ENCODE results near the gene DNAJC6. TPM values are rescaled to one million over a fixed set of nuclear protein-coding genes. Genes with fewer than 3 reads are reported as not detected.

DNAJC6 gene
- total and polyA plus RNA-seq, 2 experiments from 2014 or later = 2.5 to 2.8 TPM

GRCh38 chr1:65420590-65421350 lies 111.4 kb downstream of the DNAJC6 start, which contains the start of the genes LEPR and LEPROT:
Gene LEPR, plus strand, starts transcription at chr1:65420668. Its CDS starts 144,898 bp downstream, at chr1:65565566.
Gene LEPROT, plus strand, starts transcription at chr1:65420668. Its CDS starts 57 bp downstream, at chr1:65420725.
- H3F3A ChIP-seq (ENCODE audit: insufficient read depth) = peaks cover 61% of the 10 kb centered on the region
- H3K9ac ChIP-seq = peak within 1 kb of the TSS; percentile 91
- H2AFZ ChIP-seq = peak within 1 kb of the TSS; percentile 99
- 1 to 3% methylated on average over 39 to 58 of the region's 60 CpGs for WGBS, 2 experiments (ENCODE audit: low coverage in 1 of 2, low lambda C conversion rate in 2 of 2, missing lambda C conversion rate in 2 of 2)
- no peak for TF ChIP-seq EZH2phosphoT487 (IDR thresholded peaks at IDR 0.05; ENCODE audit: insufficient read depth, low read depth)
- no peak for TF ChIP-seq EZH2 (IDR thresholded peaks at IDR 0.05; ENCODE audit: insufficient read depth, poor library complexity, severe bottlenecking)
- peak within 1 kb of the TSS; percentile 87 for H3K27ac ChIP-seq
- in situ Hi-C loops (cut with MboI) = no loop called here
- peak; percentile 65 for DNase-seq
- H3K36me3 ChIP-seq (ENCODE audit: low read depth) = 0 out of 2 replicates have a peak, but pooled peaks cover 3% of the 10 kb centered on the region
- peak within 1 kb of the TSS; percentile 89 for H3K4me3 ChIP-seq
- no peaks in the 10 kb centered on the region for H3K9me3 ChIP-seq (ENCODE audit: low read depth)
- H3K79me2 ChIP-seq (ENCODE audit: insufficient read depth) = peaks cover 34% of the 10 kb centered on the region
- H3K27me3 ChIP-seq (replicated peaks; ENCODE audit: insufficient read depth) = no peaks in the 10 kb centered on the region
- H4K20me1 ChIP-seq (ENCODE audit: insufficient read depth) = no peaks in the 10 kb centered on the region
- H3K4me1 ChIP-seq (ENCODE audit: insufficient read depth) = peaks cover 41% of the 10 kb centered on the region
- H3K9me2 ChIP-seq (ENCODE audit: insufficient read depth) = no peaks in the 10 kb centered on the region
- peak within 1 kb of the TSS; percentile 92 for H3K4me2 ChIP-seq (ENCODE audit: unreplicated experiment)

- peaks cover 40% of the 10 kb centered on the region for H3K79me2 ChIP-seq (ENCODE audit: insufficient read depth)
- 0 to 1% methylated on average over 13 of the region's 13 CpGs for WGBS, 2 experiments (ENCODE audit: low coverage in 1 of 2, low lambda C conversion rate in 2 of 2, missing lambda C conversion rate in 2 of 2)
Measured at GRCh38 chr1:65421351-65422025, 112.1 kb downstream of the DNAJC6 start.

GRCh38 chr1:65422241-65423203 lies 113.2 kb downstream of the DNAJC6 start:
- no peaks in the 10 kb centered on the region for H4K20me1 ChIP-seq (ENCODE audit: insufficient read depth)
- peak overlapping the region; percentile 89 for H3K4me3 ChIP-seq
- H2AFZ ChIP-seq = no peak overlapping the region
- H3K9ac ChIP-seq = peak overlapping the region; percentile 91
- DNase-seq = peak; percentile 59
- no peaks in the 10 kb centered on the region for H3K9me2 ChIP-seq (ENCODE audit: insufficient read depth)
- H3K9me3 ChIP-seq (ENCODE audit: low read depth) = no peaks in the 10 kb centered on the region
- WGBS, 2 experiments (ENCODE audit: low coverage in 1 of 2, low lambda C conversion rate in 2 of 2, missing lambda C conversion rate in 2 of 2) = 84 to 87% methylated on average over 12 of the region's 12 CpGs
- peaks cover 74% of the 10 kb centered on the region for H3F3A ChIP-seq (ENCODE audit: insufficient read depth)
- H3K4me2 ChIP-seq (ENCODE audit: unreplicated experiment) = peak overlapping the region; percentile 92
- H3K36me3 ChIP-seq (ENCODE audit: low read depth) = peaks cover 12% of the 10 kb centered on the region; the same call in 1 of the 2 replicates
- H3K79me2 ChIP-seq (ENCODE audit: insufficient read depth) = peaks cover 50% of the 10 kb centered on the region
- in situ Hi-C loops (cut with MboI) = no loop called here
- H3K4me1 ChIP-seq (ENCODE audit: insufficient read depth) = peaks cover 49% of the 10 kb centered on the region
- H3K27ac ChIP-seq = peak overlapping the region; percentile 87
- TF ChIP-seq EZH2 (IDR thresholded peaks at IDR 0.05; ENCODE audit: insufficient read depth, poor library complexity, severe bottlenecking) = no peak
- TF ChIP-seq EZH2phosphoT487 (IDR thresholded peaks at IDR 0.05; ENCODE audit: insufficient read depth, low read depth) = no peak
- H3K27me3 ChIP-seq (replicated peaks; ENCODE audit: insufficient read depth) = no peaks in the 10 kb centered on the region

More at GRCh38 chr1:65421351-65422025, 112.1 kb downstream of the DNAJC6 start:
- no peak for DNase-seq
- Histone ChIP-seq H3K9me2 (ENCODE audit: insufficient read depth) (no peaks in the 10 kb centered on the region), H3K36me3 (ENCODE audit: low read depth) (peaks cover 7% of the 10 kb centered on the region; the same call in 1 of the 2 replicates), H3K27me3 (replicated peaks; ENCODE audit: insufficient read depth) (no peaks in the 10 kb centered on the region), H3F3A (ENCODE audit: insufficient read depth) (peaks cover 68% of the 10 kb centered on the region), H3K9me3 (ENCODE audit: low read depth) (no peaks in the 10 kb centered on the region), H3K4me3 (peak overlapping the region; percentile 89), H3K4me2 (ENCODE audit: unreplicated experiment) (peak overlapping the region; percentile 92), H3K9ac (peak overlapping the region; percentile 91), H4K20me1 (ENCODE audit: insufficient read depth) (no peaks in the 10 kb centered on the region), H2AFZ (peak overlapping the region; percentile 48), H3K27ac (peak overlapping the region; percentile 87), H3K4me1 (ENCODE audit: insufficient read depth) (peaks cover 48% of the 10 kb centered on the region)
- in situ Hi-C loops (cut with MboI) = no loop called here
- TF ChIP-seq EZH2 (IDR thresholded peaks at IDR 0.05; ENCODE audit: insufficient read depth, poor library complexity, severe bottlenecking) (no peak), EZH2phosphoT487 (IDR thresholded peaks at IDR 0.05; ENCODE audit: insufficient read depth, low read depth) (no peak)
